OCI-LY3 (cell line): ENCODE results near the gene UBE2L3.

Experiments used
- EZH2phosphoT487 ChIP-seq: fragments of 200-600 bp; shearing (Covaris generic); IDR thresholded peaks from 2 replicates; pipeline ENCODE4 v1.6.1; 2018; ENCODE audit warnings: antibody characterized with exemption, mixed run types, low read depth
- TF ChIP-seq, protein P1 (sequence below): fragments of 200-600, 300-600 bp; sonication (generic); IDR thresholded peaks from 2 replicates; pipeline ENCODE4 v1.5.1; 2014; ENCODE audit warnings: antibody characterized with exemption, low read length, low read depth

DNA sequence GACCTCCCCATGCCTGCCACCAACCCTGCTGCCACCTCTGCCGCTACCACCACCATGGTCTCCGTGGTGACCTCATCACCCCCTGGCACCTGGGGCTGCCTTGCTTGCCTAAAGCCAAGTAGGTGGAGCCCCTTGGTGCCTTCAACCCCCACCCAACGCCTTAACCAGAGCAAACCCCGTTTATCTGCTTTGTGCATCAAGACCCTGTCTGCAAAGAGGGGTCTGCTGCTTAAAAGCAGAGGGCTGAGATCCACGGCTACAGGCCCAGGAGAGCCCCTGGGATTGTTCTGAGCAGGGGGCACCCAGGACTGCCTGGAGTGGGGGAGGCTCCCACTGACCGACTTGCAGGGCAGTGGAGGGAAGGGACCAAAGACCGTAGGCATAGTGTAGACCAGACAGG lies 93.4 kb downstream of the UBE2L3 start:
- TF ChIP-seq EZH2phosphoT487: no peak
- TF ChIP-seq, protein P1, sequence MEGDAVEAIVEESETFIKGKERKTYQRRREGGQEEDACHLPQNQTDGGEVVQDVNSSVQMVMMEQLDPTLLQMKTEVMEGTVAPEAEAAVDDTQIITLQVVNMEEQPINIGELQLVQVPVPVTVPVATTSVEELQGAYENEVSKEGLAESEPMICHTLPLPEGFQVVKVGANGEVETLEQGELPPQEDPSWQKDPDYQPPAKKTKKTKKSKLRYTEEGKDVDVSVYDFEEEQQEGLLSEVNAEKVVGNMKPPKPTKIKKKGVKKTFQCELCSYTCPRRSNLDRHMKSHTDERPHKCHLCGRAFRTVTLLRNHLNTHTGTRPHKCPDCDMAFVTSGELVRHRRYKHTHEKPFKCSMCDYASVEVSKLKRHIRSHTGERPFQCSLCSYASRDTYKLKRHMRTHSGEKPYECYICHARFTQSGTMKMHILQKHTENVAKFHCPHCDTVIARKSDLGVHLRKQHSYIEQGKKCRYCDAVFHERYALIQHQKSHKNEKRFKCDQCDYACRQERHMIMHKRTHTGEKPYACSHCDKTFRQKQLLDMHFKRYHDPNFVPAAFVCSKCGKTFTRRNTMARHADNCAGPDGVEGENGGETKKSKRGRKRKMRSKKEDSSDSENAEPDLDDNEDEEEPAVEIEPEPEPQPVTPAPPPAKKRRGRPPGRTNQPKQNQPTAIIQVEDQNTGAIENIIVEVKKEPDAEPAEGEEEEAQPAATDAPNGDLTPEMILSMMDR: no peak
